Stimulated activated CD4-positive, alpha-beta T cell treated with anti-CD3 and anti-CD28 coated beads, TNF-alpha, amount 100 ng/mL, for 24 hours (primary cell): Measurements from ENCODE around the gene ESRP2.

ENCODE experiments used
- DNase-seq, 3 experiments: peaks; one replicate each; pipeline ENCODE4 v3.0.0-alpha.2; 2020; ENCODE audit warnings: low read depth in 3 of 3

The ESRP2 gene

DNA sequence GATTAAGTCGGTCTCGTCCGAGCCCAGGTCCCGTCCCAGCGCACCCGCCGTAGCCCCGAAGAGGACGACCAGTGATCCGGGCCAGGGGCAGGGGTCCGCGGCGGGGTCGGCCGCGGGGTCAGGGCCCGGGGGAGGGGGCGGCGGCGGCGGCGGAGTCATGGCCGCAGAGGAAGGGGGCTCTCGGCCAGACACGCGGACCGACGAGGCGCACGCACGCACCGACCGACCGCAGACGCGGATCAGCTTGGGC is at the start of gene ESRP2:
ESRP2 (minus strand) TSS at position 241 of the 250 bp plus-strand sequence; CDS start at position 159, 82 bp downstream.
- no peak for DNase-seq

DNA sequence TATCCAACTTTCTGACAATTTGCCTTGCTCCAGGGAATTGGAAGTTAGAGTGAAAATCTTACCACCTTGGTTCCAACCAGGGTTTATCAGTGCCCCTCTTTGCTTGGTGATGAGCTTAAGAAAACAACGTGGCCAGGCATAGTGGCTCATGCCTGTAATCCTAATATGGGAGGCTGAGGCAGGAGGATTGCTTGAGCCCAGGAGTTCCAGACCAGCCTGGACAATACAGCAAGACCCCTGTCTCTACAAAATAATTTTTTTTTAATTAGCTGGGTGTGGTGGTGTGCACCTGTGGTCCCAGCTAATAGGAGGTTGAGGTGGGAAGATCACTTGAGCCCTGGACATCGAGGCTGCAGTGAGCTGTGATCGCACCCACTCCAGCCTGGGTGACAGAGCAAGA is 49.8 kb upstream of the ESRP2 start:
- no peak for DNase-seq

DNA sequence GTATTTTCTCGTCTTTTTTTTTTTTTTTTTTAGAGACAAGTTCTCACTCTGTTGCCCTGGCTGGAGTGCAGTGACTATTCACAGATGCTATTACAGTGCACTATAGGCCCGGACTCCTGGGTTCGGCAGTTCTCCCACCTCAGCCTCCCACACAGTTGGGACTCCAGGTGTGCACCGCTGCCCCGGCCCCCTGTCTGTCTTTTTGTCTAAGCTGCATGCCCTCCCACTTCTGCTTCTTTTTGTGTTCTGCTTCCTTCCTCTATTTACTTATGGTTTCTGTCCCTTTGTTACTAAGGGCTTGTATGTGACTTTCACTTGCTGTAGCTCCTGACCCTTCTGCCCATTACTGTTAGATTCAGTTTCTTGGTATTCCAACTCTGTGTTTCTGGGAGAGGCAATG is 48.9 kb upstream of the ESRP2 start:
- DNase-seq: no peak

DNA sequence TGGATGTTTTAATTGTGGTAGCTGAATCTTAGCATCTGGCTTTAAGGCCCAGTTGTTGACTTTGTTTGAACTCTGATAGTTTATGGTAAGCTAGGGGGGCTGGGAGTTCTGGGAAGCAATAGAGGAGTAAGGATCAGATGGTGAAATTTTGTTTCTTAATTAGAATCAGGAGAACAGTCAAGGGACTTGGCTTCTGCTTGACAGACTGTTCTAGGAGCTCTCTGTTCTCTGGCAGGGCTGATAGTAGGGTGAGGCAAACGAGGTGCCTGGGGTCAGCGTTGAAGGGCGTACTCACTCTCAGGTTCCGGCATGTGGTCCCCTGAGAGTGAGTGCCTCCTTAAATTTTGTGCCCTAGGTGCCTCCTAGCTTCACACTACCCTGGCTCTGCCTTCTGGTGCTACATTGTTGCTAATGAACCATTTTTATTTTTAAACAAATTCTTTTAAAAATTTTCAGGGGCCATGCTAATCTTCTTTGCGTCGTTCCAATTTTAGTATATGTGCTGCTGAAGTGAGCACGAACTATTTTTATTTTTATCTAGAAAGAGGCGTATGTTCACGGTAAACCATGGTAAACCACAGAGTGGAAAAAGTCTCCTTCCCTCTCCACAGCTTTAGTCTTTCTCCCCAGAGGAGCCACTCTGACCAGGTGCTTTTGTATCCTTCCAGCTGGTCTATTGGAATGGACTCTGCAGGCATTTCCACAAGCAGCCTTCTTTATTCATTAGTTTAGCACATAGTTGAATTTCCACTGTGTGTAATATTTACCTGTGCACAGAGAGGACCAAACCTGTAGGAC is 48.1 kb upstream of the ESRP2 start:
- no peak for DNase-seq

DNA sequence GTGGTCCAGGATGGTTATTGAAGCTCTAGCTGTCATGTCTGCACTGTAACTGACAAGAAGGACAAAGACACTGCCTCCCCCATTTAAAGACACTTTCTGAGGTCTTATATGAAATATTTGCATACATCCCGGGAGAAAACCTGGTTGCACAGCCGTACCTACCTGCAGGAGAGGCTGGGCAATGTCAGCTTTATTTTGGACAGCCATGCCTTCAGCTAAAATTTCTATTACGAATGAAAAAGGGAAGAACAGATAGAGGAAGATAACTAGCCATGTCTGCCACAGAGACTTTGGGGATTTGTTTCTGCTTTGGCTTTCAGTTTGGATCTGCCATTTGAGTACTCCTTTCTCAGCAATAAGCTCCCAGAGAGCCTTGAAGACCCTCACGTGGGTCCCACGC is 47.4 kb upstream of the ESRP2 start:
- no peak for DNase-seq

DNA sequence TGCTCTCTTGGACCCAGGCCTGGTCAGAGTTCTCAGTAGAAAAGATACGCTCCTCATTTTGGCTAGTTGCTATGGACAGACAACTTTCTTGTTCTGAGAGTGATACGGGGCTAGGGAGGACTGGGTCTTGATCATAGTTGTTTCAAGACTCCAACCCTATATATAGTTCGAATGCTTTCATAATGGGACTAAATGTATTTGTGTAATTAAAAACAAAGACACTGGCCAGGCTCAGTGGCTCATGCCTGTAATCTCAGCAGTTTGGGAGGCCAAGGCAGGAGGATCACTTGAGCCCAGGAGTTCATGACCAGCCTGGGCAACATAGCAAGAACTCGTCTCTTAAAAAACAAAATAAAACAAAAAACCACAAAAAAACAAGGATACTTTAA is 46.1 kb upstream of the ESRP2 start:
- DNase-seq: no peak

DNA sequence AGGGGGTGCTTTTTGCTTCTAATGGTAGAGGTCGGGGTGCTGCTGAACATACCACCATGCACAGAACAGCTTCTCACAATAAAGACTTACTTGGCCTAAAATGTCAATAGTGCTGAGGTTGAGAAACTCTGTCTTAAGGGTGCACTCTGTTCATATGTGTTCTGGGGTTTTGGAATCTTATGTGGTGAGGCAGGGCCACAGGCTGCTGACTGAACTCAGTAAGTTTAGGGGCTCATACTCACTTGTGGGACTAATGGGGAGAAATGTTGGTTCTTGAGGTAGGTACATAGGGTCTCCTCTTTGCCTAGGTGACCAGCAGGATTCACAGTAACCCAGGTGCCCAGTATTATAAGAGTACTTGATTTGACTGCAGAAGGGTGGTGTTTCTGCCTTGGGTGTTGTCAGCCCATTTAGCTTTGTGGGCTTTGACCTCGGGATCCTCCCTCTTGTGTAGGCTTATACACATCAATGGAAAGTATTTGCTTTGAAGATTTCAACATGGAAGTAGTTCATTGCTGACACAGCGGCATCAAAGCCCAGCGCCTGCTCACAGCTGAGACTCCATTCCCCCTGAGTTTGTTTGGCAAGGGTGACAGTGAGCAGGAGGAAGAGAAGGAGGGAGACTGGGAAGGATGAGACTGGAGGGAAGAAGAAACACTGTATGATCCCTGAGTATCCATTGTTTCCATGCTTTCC is 45.6 kb upstream of the ESRP2 start:
- DNase-seq: no peak

DNA sequence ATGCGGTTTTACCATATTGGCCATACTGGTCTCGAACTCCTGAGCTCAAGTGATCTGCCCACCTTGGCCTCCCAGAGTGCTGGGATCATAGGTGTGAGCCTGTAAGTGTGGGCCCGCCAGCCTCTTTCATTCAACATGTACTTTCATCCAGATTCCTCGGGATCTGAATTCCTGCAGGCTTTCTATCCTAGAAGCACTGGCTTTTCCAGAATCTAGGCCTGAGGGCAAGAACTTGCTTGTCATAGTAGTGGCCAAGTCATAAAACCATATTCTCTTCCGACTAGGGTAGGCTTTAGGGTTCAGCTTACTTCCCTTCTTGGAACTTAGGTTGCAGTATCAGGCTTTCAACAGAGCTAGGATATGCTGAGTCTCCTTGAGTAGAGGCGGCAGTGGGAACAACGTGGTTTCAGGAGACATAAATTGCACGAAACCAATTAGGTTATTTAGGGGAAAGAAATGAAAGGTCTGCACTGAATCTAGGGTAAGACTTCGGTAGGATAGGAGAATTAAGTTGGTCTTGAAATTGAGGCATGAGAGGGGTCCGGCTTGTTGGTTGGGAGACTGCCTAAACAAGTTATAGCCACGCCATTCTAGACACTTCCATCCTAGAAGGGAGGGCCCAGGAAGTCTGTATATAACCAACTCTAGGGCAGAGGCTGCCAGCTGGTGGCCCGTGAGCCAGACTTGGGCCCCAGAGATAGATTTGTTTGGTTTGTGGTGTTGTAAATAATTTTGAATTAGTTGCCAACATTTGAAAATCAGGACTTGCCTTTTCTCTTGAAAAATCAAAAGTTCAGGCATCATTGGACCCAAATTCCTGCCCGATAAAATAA is 44.0 kb upstream of the ESRP2 start:
- no peak for DNase-seq

DNA sequence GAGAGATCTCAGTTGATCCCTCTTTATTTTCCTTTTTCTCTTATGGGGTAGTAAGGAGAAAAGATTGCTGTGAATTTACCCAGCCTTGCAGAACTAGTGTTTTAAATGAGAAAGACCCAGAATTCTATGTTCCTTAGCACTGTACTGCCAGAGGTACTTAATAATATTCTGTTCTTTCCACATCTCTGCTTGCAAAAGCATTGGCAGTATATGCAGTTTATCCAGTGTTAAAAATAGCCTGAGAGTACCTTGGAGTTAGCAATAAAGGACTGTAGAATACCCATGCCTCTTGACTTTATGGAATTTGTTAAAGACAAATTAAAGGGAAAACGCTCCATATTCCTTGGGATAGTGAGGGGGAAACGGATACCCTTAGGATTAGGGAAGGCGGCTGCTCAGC is 40.3 kb upstream of the ESRP2 start:
- DNase-seq: no peak

DNA sequence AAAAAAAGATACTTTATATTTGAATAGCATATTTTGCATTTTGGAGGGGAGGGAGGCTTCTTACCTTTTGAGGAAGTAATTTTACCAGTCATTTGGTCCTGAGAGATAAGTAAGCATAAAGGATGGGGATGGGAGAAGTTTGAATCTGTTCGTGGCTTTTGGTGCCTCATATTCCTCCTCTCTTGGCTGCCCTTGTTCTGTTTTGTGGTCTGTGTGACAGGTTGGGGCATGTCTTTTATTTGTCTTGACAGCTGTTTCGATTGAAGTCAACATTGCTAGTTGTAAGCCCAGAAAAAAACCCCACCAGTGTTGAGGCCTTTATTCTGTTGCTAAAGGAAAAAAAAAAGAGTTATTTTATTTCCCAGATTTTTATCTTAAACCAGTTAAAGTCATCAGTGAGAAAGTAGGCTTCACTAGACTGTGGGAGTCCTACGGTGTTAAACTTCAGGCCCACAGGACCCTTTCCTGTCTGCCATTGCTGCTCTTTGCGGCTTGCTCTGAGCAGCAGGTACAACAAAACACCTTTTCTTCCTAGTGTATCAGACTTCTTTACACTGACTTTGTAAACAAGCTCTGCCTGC is 39.8 kb upstream of the ESRP2 start:
- no peak for DNase-seq

DNA sequence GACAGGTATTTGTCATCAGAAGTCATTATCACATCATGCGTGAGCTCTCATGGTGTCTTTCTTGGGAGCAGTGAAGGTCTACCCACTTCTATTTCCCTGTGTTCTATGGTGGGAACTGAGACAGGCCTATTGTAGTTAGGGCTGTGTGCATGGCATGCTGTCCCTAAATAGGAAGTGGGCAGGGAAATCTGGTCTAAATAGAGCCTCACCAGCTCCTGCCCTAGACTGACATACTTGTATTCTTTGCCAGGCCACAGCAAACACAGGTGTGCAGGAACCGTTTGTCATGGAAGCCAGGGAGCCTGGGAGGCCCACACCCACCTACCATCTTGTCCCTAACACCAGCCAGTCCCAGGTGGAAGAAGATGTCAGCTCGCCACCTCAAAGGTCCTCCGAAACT is 38.5 kb upstream of the ESRP2 start:
- no peak for DNase-seq

DNA sequence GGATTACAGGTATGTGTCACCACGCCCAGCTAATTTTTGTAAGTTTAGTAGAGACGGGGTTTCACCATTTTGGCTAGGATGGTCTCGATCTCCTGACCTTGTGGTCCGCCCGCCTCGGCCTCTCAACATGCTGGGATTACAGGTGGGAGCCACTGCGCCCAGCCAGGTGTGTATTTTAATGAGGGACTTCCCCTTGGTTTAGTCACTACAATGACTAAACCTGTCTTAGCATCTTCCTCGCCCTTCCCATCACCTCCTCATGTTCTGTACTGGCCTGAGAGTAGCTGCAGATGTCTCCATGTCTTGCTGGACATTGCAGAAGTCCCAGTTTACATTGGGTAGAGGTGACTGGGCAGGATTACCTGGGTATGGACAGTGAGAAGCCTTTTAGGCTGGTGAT is 38.0 kb upstream of the ESRP2 start:
- DNase-seq: no peak

DNA sequence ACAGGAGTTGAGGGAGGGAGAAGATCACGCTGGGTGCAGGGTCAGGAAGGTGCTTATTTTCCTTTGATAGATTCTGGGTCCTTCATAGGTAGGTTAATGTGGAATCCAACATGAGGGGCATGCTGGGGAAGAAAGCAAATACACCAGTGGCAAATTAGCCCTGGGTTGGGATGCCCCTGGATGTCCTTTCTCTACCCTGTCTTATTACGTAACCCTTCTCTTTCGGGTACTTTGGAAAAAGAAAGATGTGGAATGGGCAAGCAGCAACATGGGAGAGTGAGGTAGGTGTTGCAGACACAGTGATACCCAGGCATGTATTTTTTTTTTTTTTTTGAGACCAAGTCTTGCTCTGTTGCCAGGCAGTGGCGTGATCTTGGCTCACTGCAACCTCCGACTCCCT is 37.5 kb upstream of the ESRP2 start:
- no peak for DNase-seq

DNA sequence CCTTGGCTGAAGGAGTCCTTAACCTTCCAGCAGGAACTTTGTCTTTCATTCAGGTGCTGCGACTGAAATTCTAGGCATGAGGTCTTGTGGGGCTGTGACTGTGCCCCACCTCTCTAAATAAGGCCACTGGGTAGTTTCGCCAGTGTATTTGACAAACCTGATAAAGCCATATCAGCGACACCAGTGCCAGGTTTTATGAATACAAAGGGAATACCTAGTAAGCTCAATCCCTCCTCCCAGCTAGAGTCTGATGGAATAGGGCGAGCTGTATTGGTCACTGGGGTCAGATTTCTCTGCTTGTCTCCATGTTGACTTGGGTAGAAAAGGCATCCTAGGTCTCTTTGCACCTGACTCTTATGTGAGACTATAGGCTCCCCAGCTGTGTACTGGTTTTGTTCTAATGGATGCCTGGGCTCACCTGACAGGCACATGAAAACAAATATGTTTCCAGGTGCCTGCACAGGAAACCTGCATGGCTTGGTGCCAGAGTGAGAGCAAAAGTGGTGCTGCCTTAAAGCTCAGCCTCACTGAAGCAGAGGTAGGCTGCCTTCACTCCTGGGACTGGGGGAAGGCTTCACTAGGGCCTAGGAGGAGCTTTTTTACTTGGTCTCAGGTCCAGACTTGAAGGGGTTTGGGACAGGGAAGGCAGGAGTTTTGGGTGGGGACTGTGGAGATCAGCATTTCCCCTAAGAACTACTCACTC is 36.7 kb upstream of the ESRP2 start:
- no peak for DNase-seq

DNA sequence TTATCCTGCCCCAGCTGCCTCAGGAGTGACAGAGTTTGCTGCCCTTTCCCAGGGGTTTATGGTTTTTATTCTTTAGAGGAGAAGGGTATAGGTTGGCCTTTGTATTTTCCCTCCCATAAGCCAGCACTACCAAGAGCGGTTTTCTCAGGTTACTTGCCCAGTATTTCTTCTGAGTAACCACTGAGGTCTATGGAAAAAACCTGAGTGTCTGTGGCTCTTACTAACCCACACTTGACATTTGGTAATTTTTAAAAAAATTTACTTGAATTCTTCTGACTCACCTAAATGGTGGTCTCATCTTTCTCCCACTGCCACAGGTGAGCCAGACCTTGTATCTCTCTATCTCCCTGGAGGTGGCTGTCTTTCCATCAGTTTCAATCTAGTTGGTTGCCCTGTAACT is 34.4 kb upstream of the ESRP2 start:
- no peak for DNase-seq

DNA sequence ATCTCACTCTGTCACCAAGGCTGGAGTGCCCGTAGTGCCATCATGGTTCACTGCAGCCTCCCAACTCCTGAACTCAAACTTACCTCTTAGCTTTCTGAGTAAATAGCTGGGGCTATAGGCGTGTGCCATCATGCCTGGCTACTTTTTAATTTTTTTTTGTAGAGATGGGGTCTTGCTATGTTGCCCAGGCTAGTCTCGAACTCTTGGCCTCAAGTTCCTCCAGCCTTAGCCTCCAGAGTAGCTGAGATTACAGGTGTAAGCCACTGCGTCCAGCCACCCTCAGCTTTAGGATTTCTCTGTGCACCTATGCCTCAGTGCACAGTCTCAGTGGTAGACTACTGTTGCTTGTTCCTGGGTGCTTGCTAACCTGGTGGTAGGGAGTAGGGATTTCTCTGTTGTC is 33.9 kb upstream of the ESRP2 start:
- no peak for DNase-seq

DNA sequence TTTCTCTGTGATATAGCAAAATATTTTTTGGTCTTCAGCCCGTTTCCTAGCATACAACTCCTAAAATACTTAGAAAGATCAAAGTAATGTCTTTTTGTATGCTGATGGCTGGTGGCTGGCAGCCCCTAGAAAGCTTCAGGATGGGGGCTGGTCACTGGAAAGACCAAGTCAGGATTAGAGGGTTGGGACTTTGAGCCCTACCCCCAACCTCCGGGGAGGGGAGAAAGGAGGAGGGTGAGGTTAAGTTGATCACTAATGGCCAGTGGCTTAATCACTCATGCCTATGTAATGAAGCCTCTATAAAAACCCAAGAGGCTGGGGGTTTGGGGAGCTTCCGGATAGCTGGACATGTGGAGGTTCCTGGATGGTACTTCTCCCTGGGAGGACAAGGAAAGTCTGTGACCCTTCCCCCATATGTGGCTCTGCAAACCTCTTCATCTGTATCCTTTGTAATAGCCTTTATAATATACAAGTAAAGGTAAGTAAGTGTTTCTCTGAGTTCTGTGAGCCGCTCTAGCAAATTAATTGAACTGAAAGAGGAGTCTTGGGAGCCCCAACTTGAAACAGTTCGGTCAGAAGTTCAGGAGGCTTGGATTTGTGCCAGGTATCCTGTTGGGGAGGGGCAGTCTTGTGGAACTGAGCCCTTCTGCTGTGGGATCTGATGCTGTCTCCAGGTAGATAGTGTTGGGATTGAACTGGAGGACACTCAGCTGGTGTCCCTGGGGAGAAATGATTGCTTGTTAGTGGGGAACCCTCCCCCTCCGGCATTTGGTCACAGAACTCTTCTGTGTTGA is 31.9 kb upstream of the ESRP2 start:
- no peak for DNase-seq

DNA sequence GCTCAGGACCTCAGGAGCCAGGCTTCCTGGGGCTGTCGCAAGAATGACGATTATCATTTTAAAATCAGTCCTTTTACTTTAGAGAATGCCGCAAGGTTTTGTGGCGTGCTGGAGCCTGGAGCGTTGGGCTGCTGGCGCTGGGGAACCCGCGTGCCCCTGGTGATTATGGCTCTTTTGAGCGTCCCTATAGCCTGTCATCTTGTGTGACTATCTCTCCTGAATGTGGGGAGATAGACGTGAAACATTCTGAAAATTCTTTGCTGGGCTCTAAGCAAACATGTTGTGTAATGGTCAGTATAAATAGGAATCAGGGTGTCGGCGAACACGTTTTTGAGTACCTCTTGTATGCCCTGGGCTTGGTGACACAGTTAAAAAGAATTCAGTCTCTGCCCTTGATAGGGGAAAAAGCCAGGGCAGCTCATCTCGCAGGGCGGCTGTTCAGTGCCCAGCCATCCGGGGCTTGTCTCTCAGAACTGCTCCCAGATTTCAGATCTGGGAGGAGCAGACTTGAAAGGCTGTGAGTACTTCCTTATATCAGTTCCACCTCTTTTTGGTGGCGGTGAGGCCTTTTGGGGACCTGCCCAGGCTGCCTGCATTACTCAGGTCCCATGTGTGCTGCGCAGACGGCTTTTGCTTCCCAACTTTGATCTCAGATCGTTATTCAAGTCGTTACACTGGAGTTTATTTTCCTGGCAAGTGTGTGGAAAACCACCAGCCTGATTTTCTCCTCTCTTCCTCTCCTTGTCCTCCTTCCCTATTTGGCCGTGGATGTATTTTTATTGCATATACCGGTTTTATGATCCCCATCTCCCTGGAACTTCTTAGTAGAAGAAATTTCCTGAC is 29.4 kb upstream of the ESRP2 start:
- peak in 2 of 3 experiments; percentile 22 to 53 for DNase-seq

DNA sequence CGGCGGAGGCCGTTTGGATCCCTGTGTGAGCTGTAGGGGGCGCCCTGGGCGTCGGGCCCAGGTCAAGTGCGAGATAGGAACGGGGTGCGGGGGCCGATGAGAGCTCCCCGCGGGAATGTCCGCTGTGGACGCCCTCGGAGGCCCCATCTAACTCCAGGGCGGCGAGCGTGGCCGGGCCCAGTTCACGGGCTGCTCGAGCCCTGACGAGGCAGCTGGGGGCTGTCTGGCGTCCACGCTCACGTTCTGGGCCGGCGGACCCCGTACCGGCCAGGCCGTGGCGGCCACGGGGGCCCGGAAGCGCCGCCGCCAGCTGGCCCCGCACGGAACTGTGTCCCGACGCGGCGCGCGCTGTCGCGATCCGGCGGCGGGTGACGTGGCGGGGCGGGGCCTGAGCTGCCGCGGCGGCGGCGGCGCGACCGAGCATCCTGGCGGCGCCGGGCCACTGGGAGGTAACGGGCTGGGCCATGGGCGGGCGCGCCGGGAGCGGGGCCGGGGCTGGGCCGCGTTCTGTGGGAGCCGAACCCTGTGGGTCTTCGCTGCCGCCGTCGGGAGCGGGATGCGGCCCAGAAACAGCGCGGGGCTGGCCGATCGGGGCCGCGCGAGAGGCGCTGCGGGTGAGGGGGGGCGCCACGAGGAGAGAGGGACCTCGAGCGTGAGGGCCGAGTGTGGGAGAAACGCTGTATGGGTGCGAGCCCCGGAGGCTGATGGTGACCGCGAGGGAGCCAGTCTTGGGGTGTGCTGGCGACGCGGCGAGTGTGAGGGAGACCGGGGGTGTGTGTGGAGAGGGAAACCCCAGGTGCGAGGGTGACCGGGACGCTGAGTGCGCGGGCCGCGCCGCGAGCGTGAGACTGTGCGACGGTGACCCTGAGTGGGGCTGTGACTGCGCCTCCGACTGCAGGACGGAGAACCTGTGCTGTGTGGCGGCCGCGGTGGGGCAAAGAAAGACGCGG is 28.5 kb upstream of the ESRP2 start, which contains the start of gene SLC7A6:
SLC7A6 (plus strand) TSS at position 399 of the 950 bp plus-strand sequence. CDS start 10,201 bp downstream, outside the sequence.
- peak; percentile 67 to 87 (median 74) for DNase-seq
